A673 (cell line): ENCODE results near the gene DHX29. TPM values are rescaled to one million over a fixed set of nuclear protein-coding genes. Genes with fewer than 3 reads are reported as not detected.

Experiments
- BruUV-seq: library from RNA; stranded (reverse); fragments of 400-500 nt; replicated peaks from 2 replicates; lab custom pipeline; 2021; lab: Mats Ljungman, UMichigan
- CTCF ChIA-PET: fragments of 300-600 bp; sonication (Branson Sonifier 250); formaldehyde crosslinking; loops from one replicate; lab custom pipeline; 2022; ENCODE audit warnings: antibody characterized with exemption; lab: Charles Lee
- POLR2A ChIA-PET: fragments of 300-600 bp; sonication (Branson Sonifier 250); formaldehyde crosslinking; loops from one replicate; lab custom pipeline; 2022; ENCODE audit warnings: antibody characterized with exemption; ENCODE audit not compliant: low non-redundant PET; lab: Charles Lee
- DNase-seq: peaks from one replicate; pipeline ENCODE4 v3.0.0-alpha.2; 2015; ENCODE audit warnings: low spot score
- H3K27ac ChIP-seq: fragments of 200-600 bp; sonication (generic); 2 replicates; pipeline ENCODE4 v1.5.1; 2016; ENCODE audit warnings: mixed run types, low read depth, mild to moderate bottlenecking, mixed read lengths, antibody characterized with exemption, low read length; ENCODE audit not compliant: poor library complexity, severe bottlenecking
- H3K27me3 ChIP-seq: fragments of 200-600 bp; sonication (generic); replicated peaks from 2 replicates; pipeline ENCODE4 v1.6.1; 2017; ENCODE audit warnings: mixed run types, low read depth, mild to moderate bottlenecking, mixed read lengths, antibody characterized with exemption, low read length; ENCODE audit not compliant: insufficient read depth, poor library complexity
- H3K36me3 ChIP-seq: fragments of 200-600 bp; sonication (generic); 2 replicates; pipeline ENCODE4 v1.6.1; 2016; ENCODE audit warnings: mixed run types, mild to moderate bottlenecking, mixed read lengths, antibody characterized with exemption, low read length; ENCODE audit not compliant: insufficient read depth, poor library complexity, severe bottlenecking
- H3K4me1 ChIP-seq: fragments of 200-600 bp; sonication (generic); 2 replicates; pipeline ENCODE4 v1.6.1; 2017; ENCODE audit warnings: mixed run types, mild to moderate bottlenecking, mixed read lengths, antibody characterized with exemption, low read length; ENCODE audit not compliant: insufficient read depth, poor library complexity, severe bottlenecking
- H3K4me3 ChIP-seq: fragments of 200-600 bp; sonication (generic); 2 replicates; pipeline ENCODE4 v1.5.1; 2016; ENCODE audit warnings: low read depth, mixed run types, mild to moderate bottlenecking, mixed read lengths, low read length; ENCODE audit not compliant: poor library complexity, severe bottlenecking
- H3K9me3 ChIP-seq: fragments of 200-600 bp; sonication (generic); 2 replicates; pipeline ENCODE4 v1.6.1; 2016; ENCODE audit warnings: mixed run types, low read depth, mild to moderate bottlenecking, mixed read lengths, antibody characterized with exemption, low read length; ENCODE audit not compliant: poor library complexity, severe bottlenecking
- CTCF ChIP-seq: fragments of 300-800, 200-600 bp; sonication (generic); conservative IDR thresholded peaks from 2 replicates; pipeline ENCODE4 v1.5.1; 2017; ENCODE audit warnings: low read depth, mild to moderate bottlenecking, antibody characterized with exemption, low read length, moderate library complexity, mixed read lengths
- EZH2 ChIP-seq: fragments of 200-600 bp; sonication (generic); IDR thresholded peaks from 2 replicates; pipeline ENCODE4 v1.6.1; 2017; ENCODE audit warnings: borderline replicate concordance, low read depth, mild to moderate bottlenecking, mixed read lengths, antibody characterized with exemption, low read length; ENCODE audit not compliant: poor library complexity, severe bottlenecking
- intact Hi-C: fragments of 100-400 bp; cut with micrococcal nuclease; formaldehyde crosslinking; loops from one replicate; pipeline ENCODE4 v1.10.0; 2022; ENCODE audit not compliant: unreplicated experiment
- total RNA-seq: library from RNA; stranded (reverse); gene quantifications from 2 replicates; pipeline ENCODE4 v1.2.3, GENCODE V29; 2021

DHX29 gene
- total RNA-seq, 1 experiment from 2014 or later, result 28.6 TPM

- TF ChIP-seq CTCF, result peak; percentile 92
- no peak for TF ChIP-seq EZH2
- DNase-seq, result peak; percentile 89
- no peak overlapping the region for H3K27ac ChIP-seq
- peaks cover 1% of the 10 kb centered on the region for H3K4me1 ChIP-seq
- ChIA-PET CTCF (interaction anchor here (1.4 kb wide), 1 partner anchor 466 kb away, joined by 6 read pairs; no protein-coding TSS in a partner anchor), POLR2A (interaction anchor here (0.6 kb wide), 1 partner anchor 11 kb away, joined by 3 read pairs; no protein-coding TSS in a partner anchor)
- peaks cover 10% of the 10 kb centered on the region for H3K27me3 ChIP-seq
- H3K9me3 ChIP-seq, result no peaks in the 10 kb centered on the region
- no peaks in the 10 kb centered on the region for H3K36me3 ChIP-seq
- no TSS peak for BruUV-seq
- intact Hi-C loops, result loop anchor here (2.0 to 5.0 kb wide), 2 partner anchors 53 to 466 kb away; partner anchors contain the start of gene CDC20B
- H3K4me3 ChIP-seq, result peak overlapping the region; percentile 64
Observed at GRCh38 chr5:55226027-55226933, 81.2 kb downstream of the DHX29 start.

- TF ChIP-seq CTCF, result no peak
- TF ChIP-seq EZH2, result no peak
- Histone ChIP-seq H3K4me1 (no peaks in the 10 kb centered on the region), H3K27ac (no peak overlapping the region), H3K9me3 (no peaks in the 10 kb centered on the region), H3K4me3 (no peak overlapping the region), H3K36me3 (no peaks in the 10 kb centered on the region), H3K27me3 (peaks cover 3% of the 10 kb centered on the region)
- no peak for DNase-seq
- intact Hi-C loops, result loop anchor here (5.0 kb wide), 1 partner anchor 467 kb away; no protein-coding TSS in a partner anchor
- POLR2A ChIA-PET, result no interaction called here
- BruUV-seq, result no TSS peak
- CTCF ChIA-PET, result no interaction called here
Observed at GRCh38 chr5:55225346-55225745, 82.1 kb downstream of the DHX29 start.

- Histone ChIP-seq H3K4me1 (no peaks in the 10 kb centered on the region), H3K9me3 (no peaks in the 10 kb centered on the region), H3K4me3 (no peak overlapping the region), H3K27ac (no peak overlapping the region), H3K27me3 (no peaks in the 10 kb centered on the region), H3K36me3 (no peaks in the 10 kb centered on the region)
- CTCF ChIA-PET, result no interaction called here
- BruUV-seq, result no TSS peak
- intact Hi-C loops, result no loop called here
- TF ChIP-seq EZH2 (no peak), CTCF (no peak)
- POLR2A ChIA-PET, result interaction anchor here (0.6 kb wide), 1 partner anchor 115 kb away, joined by 7 read pairs; no protein-coding TSS in a partner anchor
- no peak for DNase-seq
Observed at GRCh38 chr5:55223812-55224240, 83.7 kb downstream of the DHX29 start.
